Naive thymus-derived CD4-positive, alpha-beta T cell (primary cell): Measurements from ENCODE around the gene CPEB2. TPM values are rescaled to one million over a fixed set of nuclear protein-coding genes. Genes with fewer than 3 reads are reported as not detected.

Experiments used
- ATAC-seq: fragments of 150-1000 bp; cut with Tn5 transposase; 2 replicates; pipeline ENCODE4 v1.10.0; 2021; ENCODE audit warnings: mild to moderate bottlenecking, moderate library complexity
- CTCF ChIA-PET: fragments of 350-600 bp; sonication (Branson Sonifier 250); formaldehyde crosslinking; loops from one replicate; lab custom pipeline; 2021; ENCODE audit warnings: antibody characterized with exemption; lab: Charles Lee
- POLR2A ChIA-PET: fragments of 350-600 bp; sonication (Branson Sonifier 250); formaldehyde crosslinking; loops from one replicate; lab custom pipeline; 2021; ENCODE audit warnings: antibody characterized with exemption, inconsistent platforms; lab: Charles Lee
- DNase-seq, 9 donors: peaks; one replicate each; pipeline versions ENCODE4 v3.0.0 to v3.0.0-alpha.2; 2020 to 2022; ENCODE audit warnings: mixed read lengths in 1 of 9
- H3K27ac ChIP-seq: one replicate; pipeline ENCODE4 v1.7.0; 2013; ENCODE audit warnings: mild to moderate bottlenecking, low read depth, low read length, moderate library complexity
- H3K27me3 ChIP-seq, 2 donors: one replicate each; pipeline ENCODE4 v1.7.0; 2013; ENCODE audit warnings: low read length in 2 of 2, mild to moderate bottlenecking in 2 of 2, moderate library complexity in 2 of 2; ENCODE audit not compliant: control insufficient read depth in 2 of 2, insufficient read depth in 2 of 2
- H3K36me3 ChIP-seq, 3 experiments: 1 replicate in 2 of 3; 2 replicates in 1 of 3; pipeline ENCODE4 v1.7.0; 2013; ENCODE audit warnings: low read length in 3 of 3, mild to moderate bottlenecking in 3 of 3, moderate library complexity in 1 of 3; ENCODE audit not compliant: insufficient read depth in 3 of 3, control insufficient read depth in 2 of 3
- H3K4me1 ChIP-seq, 2 donors: one replicate each; pipeline ENCODE4 v1.7.0; 2013; ENCODE audit warnings: low read length in 2 of 2, mild to moderate bottlenecking in 2 of 2, moderate library complexity in 1 of 2; ENCODE audit not compliant: control insufficient read depth in 2 of 2, insufficient read depth in 2 of 2
- H3K4me3 ChIP-seq: 2 replicates; pipeline ENCODE4 v1.7.0; 2013; ENCODE audit warnings: mild to moderate bottlenecking, low read length
- H3K9me3 ChIP-seq, 3 experiments: 1 replicate in 2 of 3; 2 replicates in 1 of 3; pipeline ENCODE4 v1.7.0; 2013; ENCODE audit warnings: low read length in 3 of 3; ENCODE audit not compliant: control insufficient read depth in 2 of 3
- H3K27ac Mint-ChIP-seq, 9 donors: one replicate each; pipeline ENCODE4 v1.8.0; 2020 to 2022; ENCODE audit warnings: mixed read lengths in 9 of 9, mild to moderate bottlenecking in 8 of 9, moderate library complexity in 5 of 9, inconsistent platforms in 2 of 9
- H3K27me3 Mint-ChIP-seq, 5 donors: one replicate each; pipeline ENCODE4 v1.8.0; 2021 to 2022; ENCODE audit warnings: mixed read lengths in 5 of 5, mild to moderate bottlenecking in 1 of 5
- H3K36me3 Mint-ChIP-seq, 5 donors: one replicate each; pipeline ENCODE4 v1.8.0; 2020 to 2022; ENCODE audit warnings: mixed read lengths in 5 of 5, mild to moderate bottlenecking in 3 of 5, inconsistent platforms in 1 of 5
- H3K4me1 Mint-ChIP-seq, 7 donors: one replicate each; pipeline ENCODE4 v1.8.0; 2020 to 2022; ENCODE audit warnings: mixed read lengths in 7 of 7, mild to moderate bottlenecking in 3 of 7, inconsistent platforms in 1 of 7
- H3K4me3 Mint-ChIP-seq, 10 donors: one replicate each; pipeline ENCODE4 v1.8.0; 2020 to 2022; ENCODE audit warnings: mild to moderate bottlenecking in 10 of 10, mixed read lengths in 10 of 10, moderate library complexity in 6 of 10, inconsistent platforms in 2 of 10
- H3K9me3 Mint-ChIP-seq, 11 donors: one replicate each; pipeline ENCODE4 v1.8.0; 2020 to 2022; ENCODE audit warnings: mixed read lengths in 11 of 11, mild to moderate bottlenecking in 4 of 11, inconsistent platforms in 1 of 11, moderate library complexity in 1 of 11
- intact Hi-C, 2 donors: fragments of 100-400 bp; cut with micrococcal nuclease; formaldehyde crosslinking; loops; one replicate each; pipeline ENCODE4 v1.15.1; 2023
- polyA plus RNA-seq, 2 donors: library from polyadenylated mRNA; unstranded; fragments of 300-500 nt; fragmentation: Illumina TruSeq; gene quantifications; one replicate each; pipeline ENCODE4 v1.2.3, GENCODE V29; 2021
- total RNA-seq, 6 experiments: library from RNA in 5 of 6; stranded (reverse) in 5 of 6; gene quantifications; 1 replicate in 5 of 6; 2 replicates in 1 of 6; pipeline ENCODE4 v1.2.3 and lab custom pipeline; 2021 to 2026

The CPEB2 gene
- total and polyA plus RNA-seq, 7 experiments from 2014 or later = 0.82 to 21.7 (median 13.2) TPM

- peak; percentile 28 for ATAC-seq
- peak overlapping the region; percentile 100 for H3K27ac ChIP-seq
- POLR2A ChIA-PET = interaction anchor here (0.6 to 1.1 kb wide), 7 partner anchors 9 to 1373 kb away, joined by 3 to 6 read pairs (median 3); partner anchors contain the start of gene BOD1L1
- H3K4me3 Mint-ChIP-seq = peak overlapping the region; percentile 86 to 95 (median 93)
- intact Hi-C loops = loop anchor here (1.0 to 5.0 kb wide), 6 partner anchors 77 to 1517 kb away; partner anchors contain the start of genes RAB28 (in 1 of the 2) and TAPT1 (in 1 of the 2)
- H3K27me3 Mint-ChIP-seq = no peaks in the 10 kb centered on the region
- H3K4me3 ChIP-seq = peak overlapping the region; percentile 99
- peak in 5 of 9 donors; percentile 24 to 58 (median 51) for DNase-seq
- H3K36me3 Mint-ChIP-seq = peaks cover 0 to 8% (median 0%) of the 10 kb centered on the region in 5 donors
- no peaks in the 10 kb centered on the region for H3K27me3 ChIP-seq
- peak overlapping the region; percentile 90 to 98 (median 97) for H3K27ac Mint-ChIP-seq
- peaks cover 0 to 13% (median 0%) of the 10 kb centered on the region in 3 experiments for H3K36me3 ChIP-seq
- peaks cover 7 to 10% of the 10 kb centered on the region in 2 donors for H3K4me1 ChIP-seq
- no peaks in the 10 kb centered on the region for H3K9me3 ChIP-seq
- H3K4me1 Mint-ChIP-seq = peaks cover 15 to 24% (median 20%) of the 10 kb centered on the region in 7 donors
- H3K9me3 Mint-ChIP-seq = no peaks in the 10 kb centered on the region
- CTCF ChIA-PET = interaction anchor here (0.6 to 1.0 kb wide), 4 partner anchors 77 to 1480 kb away, joined by 3 read pairs; no protein-coding TSS in a partner anchor
Measured at GRCh38 chr4:15001248-15001868, 923 bp upstream of the CPEB2 start.

GRCh38 chr4:15002659-15003400 lies 549 bp downstream of the CPEB2 start:
- H3K4me3 Mint-ChIP-seq = peak overlapping the region; percentile 86 to 95 (median 93)
- Histone ChIP-seq H3K9me3 (no peaks in the 10 kb centered on the region), H3K4me3 (peak overlapping the region; percentile 99), H3K27me3 (no peaks in the 10 kb centered on the region), H3K27ac (peak overlapping the region; percentile 100), H3K36me3 (peaks cover 0 to 13% (median 0%) of the 10 kb centered on the region in 3 experiments), H3K4me1 (peaks cover 7 to 10% of the 10 kb centered on the region in 2 donors)
- H3K9me3 Mint-ChIP-seq = no peaks in the 10 kb centered on the region
- ATAC-seq (peak; percentile 56), DNase-seq (peak; percentile 63 to 88 (median 83))
- peaks cover 18 to 34% (median 29%) of the 10 kb centered on the region in 7 donors for H3K4me1 Mint-ChIP-seq
- H3K36me3 Mint-ChIP-seq = peaks cover 0 to 9% (median 0%) of the 10 kb centered on the region in 5 donors
- POLR2A ChIA-PET = interaction anchor here (0.7 to 1.6 kb wide), 16 partner anchors 9 to 1375 kb away, joined by 3 to 8 read pairs (median 4); partner anchors contain the start of genes BOD1L1, FAM200B and FBXL5
- intact Hi-C loops = loop anchor here (1.0 to 5.0 kb wide), 13 partner anchors 126 to 1376 kb away; partner anchors contain the start of genes BOD1L1 (in 2 of the 2), FAM200B (in 2 of the 2), FBXL5 (in 2 of the 2) and TAPT1 (in 2 of the 2)
- no peaks in the 10 kb centered on the region for H3K27me3 Mint-ChIP-seq
- CTCF ChIA-PET = no interaction called here
- peak overlapping the region; percentile 90 to 98 (median 97) for H3K27ac Mint-ChIP-seq

- Histone ChIP-seq H3K4me1 (peaks cover 7 to 10% of the 10 kb centered on the region in 2 donors), H3K36me3 (peaks cover 0 to 13% (median 4%) of the 10 kb centered on the region in 3 experiments), H3K9me3 (no peaks in the 10 kb centered on the region), H3K4me3 (peak overlapping the region; percentile 99), H3K27ac (peak overlapping the region; percentile 100), H3K27me3 (no peaks in the 10 kb centered on the region)
- DNase-seq (peak; percentile 55 to 75 (median 61)), ATAC-seq (peak; percentile 6)
- no peaks in the 10 kb centered on the region for H3K9me3 Mint-ChIP-seq
- peak overlapping the region; percentile 50 to 95 (median 90) for H3K4me3 Mint-ChIP-seq
- intact Hi-C loops = loop anchor here (2.0 to 5.0 kb wide), 7 partner anchors 126 to 1346 kb away; partner anchors contain the start of genes CD38 (in 1 of the 2) and TAPT1 (in 1 of the 2)
- H3K4me1 Mint-ChIP-seq = peaks cover 18 to 37% (median 33%) of the 10 kb centered on the region in 7 donors
- POLR2A ChIA-PET = interaction anchor here (0.7 to 1.6 kb wide), 16 partner anchors 9 to 1376 kb away, joined by 3 to 8 read pairs (median 4); partner anchors contain the start of genes BOD1L1, FAM200B and FBXL5
- H3K27ac Mint-ChIP-seq = peak overlapping the region in 5 of 9 donors; percentile 8 to 97 (median 63)
- peaks cover 4 to 10% (median 4%) of the 10 kb centered on the region in 5 donors for H3K36me3 Mint-ChIP-seq
- CTCF ChIA-PET = no interaction called here
- no peaks in the 10 kb centered on the region for H3K27me3 Mint-ChIP-seq
Measured at GRCh38 chr4:15003401-15003890, 1.2 kb downstream of the CPEB2 start.

- POLR2A ChIA-PET = interaction anchor here (1.0 to 1.6 kb wide), 4 partner anchors 8 to 1223 kb away, joined by 3 to 7 read pairs (median 4); no protein-coding TSS in a partner anchor
- CTCF ChIA-PET = no interaction called here
Measured at GRCh38 chr4:15003891-15004738, 1.8 kb downstream of the CPEB2 start.

GRCh38 chr4:15004739-15005301 lies 2.5 kb downstream of the CPEB2 start:
- peak; percentile 5 to 69 (median 13) for DNase-seq
- peak overlapping the region; percentile 52 for H3K4me3 ChIP-seq
- H3K36me3 ChIP-seq = peaks cover 0 to 14% (median 13%) of the 10 kb centered on the region in 3 experiments
- H3K27me3 Mint-ChIP-seq = no peaks in the 10 kb centered on the region
- H3K27ac Mint-ChIP-seq = peak overlapping the region; percentile 37 to 93 (median 84)
- no peak for ATAC-seq
- H3K4me1 Mint-ChIP-seq = peaks cover 23 to 41% (median 33%) of the 10 kb centered on the region in 7 donors
- no peaks in the 10 kb centered on the region for H3K9me3 Mint-ChIP-seq
- POLR2A ChIA-PET = interaction anchor here (1.0 kb wide), 1 partner anchor 10 kb away, joined by 3 read pairs; no protein-coding TSS in a partner anchor
- no peaks in the 10 kb centered on the region for H3K27me3 ChIP-seq
- peaks cover 4 to 16% (median 8%) of the 10 kb centered on the region in 5 donors for H3K36me3 Mint-ChIP-seq
- CTCF ChIA-PET = no interaction called here
- intact Hi-C loops = loop anchor here (5.0 kb wide), 4 partner anchors 128 to 1348 kb away; partner anchors contain the start of gene TAPT1 (in 1 of the 2)
- peak overlapping the region; percentile 86 to 95 (median 90) for H3K4me3 Mint-ChIP-seq
- H3K4me1 ChIP-seq = peaks cover 7 to 10% of the 10 kb centered on the region in 2 donors
- H3K9me3 ChIP-seq = no peaks in the 10 kb centered on the region
- peak overlapping the region; percentile 73 for H3K27ac ChIP-seq

More at GRCh38 chr4:15003891-15004738, 1.8 kb downstream of the CPEB2 start:
- Mint-ChIP-seq H3K4me1 (peaks cover 18 to 37% (median 33%) of the 10 kb centered on the region in 7 donors), H3K27ac (peak overlapping the region in 4 of 9 donors; percentile 73 to 87 (median 76)), H3K4me3 (peak overlapping the region; percentile 76 to 95 (median 89)), H3K36me3 (peaks cover 4 to 12% (median 4%) of the 10 kb centered on the region in 5 donors), H3K9me3 (no peaks in the 10 kb centered on the region), H3K27me3 (no peaks in the 10 kb centered on the region)
- Histone ChIP-seq H3K9me3 (no peaks in the 10 kb centered on the region), H3K4me1 (peaks cover 7 to 10% of the 10 kb centered on the region in 2 donors), H3K36me3 (peaks cover 0 to 13% (median 8%) of the 10 kb centered on the region in 3 experiments), H3K27me3 (no peaks in the 10 kb centered on the region), H3K27ac (peak overlapping the region; percentile 73), H3K4me3 (peak overlapping the region; percentile 52)
- ATAC-seq (peak; percentile 3), DNase-seq (peak; percentile 47 to 66 (median 59))
- intact Hi-C loops = loop anchor here (2.0 to 5.0 kb wide), 7 partner anchors 127 to 1347 kb away; partner anchors contain the start of genes CD38 (in 1 of the 2) and TAPT1 (in 1 of the 2)
